NOMO-1 treated with DMSO at 0.1 percent for 48 hours (cell line): ENCODE results near the gene PRKCB.
"Not testable (repeated sequence)": the region's sequence is repeated elsewhere in the genome, so short reads cannot be mapped to it uniquely, and the experiment has no call there.

Source experiments
- DNase-seq: peaks from one replicate; lab custom pipeline; 2025; ENCODE audit not compliant: unreplicated experiment; lab: John Stamatoyannopoulos, UW

Gene PRKCB

GRCh38 chr16:23901178-23902033, 65.6 kb downstream of the PRKCB start:
- no peak for DNase-seq

GRCh38 chr16:23902034-23902747, 66.4 kb downstream of the PRKCB start:
- DNase-seq = no peak

- no peak for DNase-seq
Observed at GRCh38 chr16:23902748-23903414, 67.1 kb downstream of the PRKCB start.

- no peak for DNase-seq
Observed at GRCh38 chr16:23905027-23905426, 69.2 kb downstream of the PRKCB start.

- no peak for DNase-seq
Observed at GRCh38 chr16:23907457-23907902, 71.7 kb downstream of the PRKCB start.

- DNase-seq = no peak
Observed at GRCh38 chr16:23907903-23908302, 72.1 kb downstream of the PRKCB start.

- DNase-seq = no peak
Observed at GRCh38 chr16:23908790-23909189, 73.0 kb downstream of the PRKCB start.

GRCh38 chr16:23909792-23910418, 74.1 kb downstream of the PRKCB start:
- no peak for DNase-seq

GRCh38 chr16:23914946-23915530, 79.3 kb downstream of the PRKCB start:
- DNase-seq = no peak

GRCh38 chr16:23916552-23916951, 80.8 kb downstream of the PRKCB start:
- DNase-seq = not testable (repeated sequence)

GRCh38 chr16:23917621-23918020, 81.8 kb downstream of the PRKCB start:
- DNase-seq = no peak

- no peak for DNase-seq
Observed at GRCh38 chr16:23920446-23920845, 84.7 kb downstream of the PRKCB start.

- no peak for DNase-seq
Observed at GRCh38 chr16:23920899-23921298, 85.1 kb downstream of the PRKCB start.

GRCh38 chr16:23922406-23922805, 86.6 kb downstream of the PRKCB start:
- no peak for DNase-seq

- peak; percentile 73 for DNase-seq
Observed at GRCh38 chr16:23924128-23924527, 88.3 kb downstream of the PRKCB start.

GRCh38 chr16:23927796-23928195, 92.0 kb downstream of the PRKCB start:
- no peak for DNase-seq

- DNase-seq = no peak
Observed at GRCh38 chr16:23929237-23929636, 93.5 kb downstream of the PRKCB start.

GRCh38 chr16:23929856-23930255, 94.1 kb downstream of the PRKCB start:
- no peak for DNase-seq

GRCh38 chr16:23930791-23931190, 95.0 kb downstream of the PRKCB start:
- no peak for DNase-seq

GRCh38 chr16:23931199-23931598, 95.4 kb downstream of the PRKCB start:
- DNase-seq = no peak

- not testable (repeated sequence) for DNase-seq
Observed at GRCh38 chr16:23933650-23934049, 97.9 kb downstream of the PRKCB start.
